GM12865 (cell line): ENCODE measurements around the gene GCNT2.

ENCODE experiments used
- DNase-seq: peaks from one replicate; pipeline ENCODE4 v3.0.0; 2010; ENCODE audit warnings: low read depth
- H3K4me3 ChIP-seq: 2 replicates; pipeline ENCODE4 v1.5.1; 2011; ENCODE audit warnings: mild to moderate bottlenecking, low read depth, low read length, control low read depth
- CTCF ChIP-seq: IDR thresholded peaks from 2 replicates; pipeline ENCODE4 v1.5.1; 2011; ENCODE audit warnings: low read length, control low read depth, low read depth, inconsistent platforms; ENCODE audit not compliant: insufficient read depth; ENCODE audit errors: missing control alignments

GCNT2 gene

GRCh38 chr6:10556992-10557391 lies 35.8 kb downstream of the GCNT2 start:
- TF ChIP-seq CTCF = no peak
- no peak overlapping the region for H3K4me3 ChIP-seq
- DNase-seq = no peak

- H3K4me3 ChIP-seq = no peak overlapping the region
- DNase-seq = no peak
- no peak for TF ChIP-seq CTCF
Observed at GRCh38 chr6:10557913-10558312, 36.8 kb downstream of the GCNT2 start.

GRCh38 chr6:10558565-10558964 lies 37.4 kb downstream of the GCNT2 start:
- no peak for TF ChIP-seq CTCF
- DNase-seq = no peak
- no peak overlapping the region for H3K4me3 ChIP-seq

- no peak overlapping the region for H3K4me3 ChIP-seq
- no peak for DNase-seq
- TF ChIP-seq CTCF = no peak
Observed at GRCh38 chr6:10559522-10560152, 38.5 kb downstream of the GCNT2 start.

- TF ChIP-seq CTCF = no peak
- no peak for DNase-seq
- H3K4me3 ChIP-seq = no peak overlapping the region
Observed at GRCh38 chr6:10561611-10562199, 40.6 kb downstream of the GCNT2 start.

DNA sequence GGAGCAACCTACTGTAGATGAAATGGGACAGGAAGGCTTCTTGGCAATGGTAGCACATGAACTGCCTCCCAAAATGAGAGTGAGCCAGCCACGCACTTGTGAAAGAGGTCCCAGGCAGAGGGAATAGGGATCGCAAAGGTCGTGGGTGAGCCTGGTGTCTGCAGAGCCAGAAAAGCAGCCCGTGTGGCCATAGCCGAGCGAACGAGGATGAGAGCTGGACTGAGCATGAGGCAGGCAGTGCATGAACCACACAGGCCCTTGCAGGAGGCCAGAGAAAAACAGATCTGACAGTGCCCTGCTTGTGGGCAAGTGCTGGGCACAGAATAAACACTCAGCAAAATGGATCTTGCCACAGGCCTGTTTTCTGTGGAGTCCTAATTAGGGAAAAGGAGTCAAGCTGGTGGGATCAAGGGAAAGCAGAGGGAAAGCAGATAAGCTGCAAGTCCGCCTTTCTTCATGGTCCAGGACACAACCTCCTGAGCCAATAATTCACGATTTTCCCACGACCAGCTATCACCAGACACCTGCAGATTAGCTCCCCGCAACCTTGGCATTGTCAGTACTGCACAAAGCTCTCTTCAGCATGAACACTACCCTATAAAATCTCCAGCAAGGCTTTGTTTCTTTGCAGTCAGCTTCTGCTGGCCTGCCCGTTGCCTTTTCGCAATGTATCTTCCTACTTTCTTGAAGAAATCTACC lies 44.0 kb downstream of the GCNT2 start:
- H3K4me3 ChIP-seq = no peak overlapping the region
- no peak for DNase-seq
- TF ChIP-seq CTCF = no peak
